K562 (cell line): ENCODE results near the gene ADK.

Experiments
- EP300 ChIP-seq: IDR thresholded peaks from 2 replicates; pipeline ENCODE4 v1.6.1; 2012; ENCODE audit warnings: low read length, improper control_type of control experiment
- KAT8 ChIP-seq: fragments of 450-650 bp; IDR thresholded peaks from 2 replicates; pipeline ENCODE4 v1.6.1; 2016; ENCODE audit warnings: low read depth, mild to moderate bottlenecking
- ZBED1 ChIP-seq: IDR thresholded peaks from 2 replicates; pipeline ENCODE4 v1.6.1; 2014
- ZBTB33 ChIP-seq: sonication (generic); formaldehyde crosslinking; IDR thresholded peaks from 2 replicates; pipeline ENCODE4 v1.8.1; 2023; ENCODE audit warnings: mild to moderate bottlenecking, missing genetic modification reagents
- ZC3H4 ChIP-seq: sonication (generic); formaldehyde crosslinking; IDR thresholded peaks from 2 replicates; pipeline ENCODE4 v1.9.0; 2021; ENCODE audit warnings: missing genetic modification reagents, borderline replicate concordance
- TF ChIP-seq, protein P1 (sequence below), 3 experiments: IDR thresholded peaks in 2 of 3; conservative IDR thresholded peaks in 1 of 3; 2 replicates each; pipeline ENCODE4 v1.5.1; 2011 to 2012; ENCODE audit warnings: low read length in 3 of 3, mild to moderate bottlenecking in 3 of 3, control low read depth in 2 of 3, improper control_type of control experiment in 1 of 3, inconsistent platforms in 1 of 3, low read depth in 1 of 3, mixed read lengths in 1 of 3, moderate library complexity in 1 of 3; ENCODE audit not compliant: insufficient read depth in 2 of 3

GRCh38 chr10:74485283-74485682 lies 334.3 kb downstream of the ADK start:
- TF ChIP-seq ZBED1: no peak
- no peak for TF ChIP-seq KAT8
- TF ChIP-seq ZBTB33 (CRISPR knock-in tag): no peak
- TF ChIP-seq EP300: no peak
- TF ChIP-seq ZC3H4: no peak
- TF ChIP-seq, protein P1, sequence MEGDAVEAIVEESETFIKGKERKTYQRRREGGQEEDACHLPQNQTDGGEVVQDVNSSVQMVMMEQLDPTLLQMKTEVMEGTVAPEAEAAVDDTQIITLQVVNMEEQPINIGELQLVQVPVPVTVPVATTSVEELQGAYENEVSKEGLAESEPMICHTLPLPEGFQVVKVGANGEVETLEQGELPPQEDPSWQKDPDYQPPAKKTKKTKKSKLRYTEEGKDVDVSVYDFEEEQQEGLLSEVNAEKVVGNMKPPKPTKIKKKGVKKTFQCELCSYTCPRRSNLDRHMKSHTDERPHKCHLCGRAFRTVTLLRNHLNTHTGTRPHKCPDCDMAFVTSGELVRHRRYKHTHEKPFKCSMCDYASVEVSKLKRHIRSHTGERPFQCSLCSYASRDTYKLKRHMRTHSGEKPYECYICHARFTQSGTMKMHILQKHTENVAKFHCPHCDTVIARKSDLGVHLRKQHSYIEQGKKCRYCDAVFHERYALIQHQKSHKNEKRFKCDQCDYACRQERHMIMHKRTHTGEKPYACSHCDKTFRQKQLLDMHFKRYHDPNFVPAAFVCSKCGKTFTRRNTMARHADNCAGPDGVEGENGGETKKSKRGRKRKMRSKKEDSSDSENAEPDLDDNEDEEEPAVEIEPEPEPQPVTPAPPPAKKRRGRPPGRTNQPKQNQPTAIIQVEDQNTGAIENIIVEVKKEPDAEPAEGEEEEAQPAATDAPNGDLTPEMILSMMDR (IDR thresholded peaks at IDR 0.05 in 2 of 3, conservative IDR thresholded peaks at IDR 0.05 in 1 of 3; ENCODE audit: insufficient read depth in 2 of 3, low read depth in 1 of 3, low read length in 3 of 3): no peak
